Tibial artery (tissue), 4 donors: Measurements from ENCODE around the gene TOB2.
A peak's percentile ranks its signal among the peaks of the same experiment; 100 is the strongest.

Experiments used
- DNase-seq, 2 donors: peaks; one replicate each; pipeline ENCODE4 v3.0.0-alpha.2; 2019
- H3K27ac ChIP-seq, 2 donors: fragments of 200-600 bp; sonication (generic) in 1 of 2; 1 replicate in 1 of 2; 2 replicates in 1 of 2; pipeline ENCODE4 v1.5.1; 2018 to 2019; ENCODE audit warnings: mild to moderate bottlenecking in 1 of 2
- H3K27me3 ChIP-seq, 2 donors: fragments of 200-600 bp; sonication (generic) in 1 of 2; one replicate each; pipeline versions ENCODE4 v1.5.1 to v1.6.0; 2016 to 2019
- H3K36me3 ChIP-seq, 3 donors: fragments of 200-600 bp; sonication (generic) in 2 of 3; one replicate each; pipeline ENCODE4 v1.5.1; 2016 to 2019; ENCODE audit warnings: mild to moderate bottlenecking in 2 of 3
- H3K4me1 ChIP-seq, 4 donors: fragments of 200-600 bp; sonication (generic) in 2 of 4; 1 replicate in 3 of 4; 2 replicates in 1 of 4; pipeline ENCODE4 v1.5.1; 2016 to 2019
- H3K4me3 ChIP-seq, 2 donors: fragments of 200-600 bp; sonication (generic) in 1 of 2; 1 replicate in 1 of 2; 2 replicates in 1 of 2; pipeline ENCODE4 v1.5.1; 2018 to 2019; ENCODE audit warnings: mild to moderate bottlenecking in 2 of 2
- H3K9me3 ChIP-seq, 3 donors: fragments of 200-600 bp; sonication (generic) in 1 of 3; one replicate each; pipeline ENCODE4 v1.5.1; 2016 to 2019
- CTCF ChIP-seq, 2 experiments: fragments of 200-600 bp in 1 of 2; fragments of 450-650 bp in 1 of 2; IDR thresholded peaks; one replicate each; pipeline ENCODE4 v1.5.1; 2017 to 2019; ENCODE audit warnings: antibody characterized with exemption in 2 of 2, mild to moderate bottlenecking in 1 of 2, moderate library complexity in 1 of 2
- intact Hi-C: fragments of 100-400 bp; cut with DNase I; formaldehyde crosslinking; loops from one replicate; pipeline ENCODE4 v1.15.0; 2023; ENCODE audit warnings: low total_unique reads

The TOB2 gene

GRCh38 chr22:41446639-41447434 lies at the start of gene TOB2:
TOB2 (minus strand) TSS chr22:41446801; CDS start chr22:41437345, 9,456 bp downstream.
- peak; percentile 94 to 97 for DNase-seq
- H3K27me3 ChIP-seq = no peaks in the 10 kb centered on the region
- peak within 1 kb of the TSS; percentile 95 to 98 for H3K27ac ChIP-seq
- peak within 1 kb of the TSS; percentile 88 to 95 for H3K4me3 ChIP-seq
- peaks cover 6 to 17% (median 11%) of the 10 kb centered on the region in 3 donors for H3K36me3 ChIP-seq
- intact Hi-C loops = loop anchor here (5.0 kb wide), 1 partner anchor 35 kb away; no protein-coding TSS in a partner anchor
- TF ChIP-seq CTCF (IDR thresholded peaks at IDR 0.05) = no peak
- H3K9me3 ChIP-seq = no peaks in the 10 kb centered on the region
- peaks cover 4 to 29% (median 14%) of the 10 kb centered on the region in 4 donors for H3K4me1 ChIP-seq

GRCh38 chr22:41491374-41492100 lies 44.9 kb upstream of the TOB2 start:
- H3K9me3 ChIP-seq = no peaks in the 10 kb centered on the region
- peak overlapping the region; percentile 29 to 51 for H3K27ac ChIP-seq
- H3K27me3 ChIP-seq = no peaks in the 10 kb centered on the region
- intact Hi-C loops = no loop called here
- no peak overlapping the region for H3K4me3 ChIP-seq
- peaks cover 0 to 47% (median 29%) of the 10 kb centered on the region in 4 donors for H3K4me1 ChIP-seq
- no peak for DNase-seq
- TF ChIP-seq CTCF (IDR thresholded peaks at IDR 0.05) = no peak
- peaks cover 0 to 9% (median 0%) of the 10 kb centered on the region in 3 donors for H3K36me3 ChIP-seq

GRCh38 chr22:41488596-41489385 lies 42.2 kb upstream of the TOB2 start:
- peak overlapping the region; percentile 11 to 14 for H3K27ac ChIP-seq
- no peaks in the 10 kb centered on the region for H3K27me3 ChIP-seq
- intact Hi-C loops = loop anchor here (10.0 kb wide), 1 partner anchor 1956 kb away; no protein-coding TSS in a partner anchor
- TF ChIP-seq CTCF (IDR thresholded peaks at IDR 0.05) = no peak
- no peak for DNase-seq
- H3K4me3 ChIP-seq = no peak overlapping the region
- peaks cover 0 to 64% (median 30%) of the 10 kb centered on the region in 4 donors for H3K4me1 ChIP-seq
- no peaks in the 10 kb centered on the region for H3K36me3 ChIP-seq
- H3K9me3 ChIP-seq = no peaks in the 10 kb centered on the region

GRCh38 chr22:41488076-41488475 lies 41.5 kb upstream of the TOB2 start:
- Histone ChIP-seq H3K36me3 (no peaks in the 10 kb centered on the region), H3K27me3 (no peaks in the 10 kb centered on the region), H3K4me1 (peaks cover 0 to 71% (median 36%) of the 10 kb centered on the region in 4 donors), H3K27ac (peak overlapping the region; percentile 11 to 14), H3K9me3 (no peaks in the 10 kb centered on the region), H3K4me3 (no peak overlapping the region)
- TF ChIP-seq CTCF (IDR thresholded peaks at IDR 0.05) = no peak
- no peak for DNase-seq
- intact Hi-C loops = loop anchor here (10.0 kb wide), 1 partner anchor 1957 kb away; no protein-coding TSS in a partner anchor
